ENCODE results near the gene SDCCAG8. TPM values are rescaled to one million over a fixed set of nuclear protein-coding genes. Genes with fewer than 3 reads are reported as not detected.

The SDCCAG8 gene
- total RNA-seq, 1 donor from 2014 or later, result 92.7 TPM

DNA sequence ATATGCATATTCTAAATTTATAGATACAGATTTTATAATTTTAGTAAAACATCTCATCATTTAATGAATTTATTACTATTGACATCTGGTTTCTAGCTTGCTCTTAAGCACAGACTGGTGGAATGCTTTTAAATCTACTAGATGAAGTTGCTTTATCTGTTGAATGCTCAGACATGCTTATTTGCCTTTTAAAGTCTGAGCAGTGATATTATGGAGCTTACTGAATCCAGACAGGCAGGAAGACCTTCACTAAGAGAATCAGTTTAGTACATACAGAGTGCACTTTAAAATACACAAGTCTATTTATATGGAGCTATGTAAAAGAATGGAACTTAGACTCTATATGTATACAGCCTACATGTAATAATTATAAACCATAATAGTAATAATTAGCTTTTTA is 16.6 kb downstream of the SDCCAG8 start:
- intact Hi-C loops (cut with DNase I), result no loop called here

DNA sequence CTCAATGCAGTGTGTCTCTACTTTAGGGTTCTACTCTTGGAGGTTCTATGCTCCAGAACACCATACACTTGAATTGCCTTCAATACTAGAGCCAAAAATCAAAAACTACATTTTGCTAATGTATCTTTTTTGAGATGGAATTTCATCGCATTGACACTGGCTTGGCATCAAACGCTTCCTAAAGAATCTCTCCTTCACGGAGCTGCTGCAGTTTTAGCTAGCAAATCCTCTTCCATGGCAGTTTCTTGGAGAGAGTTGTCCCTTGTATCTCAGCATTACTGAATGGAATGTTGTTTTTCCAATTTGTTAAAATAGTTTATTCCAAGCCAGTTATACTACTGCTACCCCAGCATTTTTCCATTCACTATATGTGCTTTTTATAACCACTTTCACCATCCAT is 17.7 kb downstream of the SDCCAG8 start:
- no peaks in the 10 kb centered on the region for H3K27me3 ChIP-seq (ENCODE audit: low read depth)
- H3K9me3 ChIP-seq, result no peaks in the 10 kb centered on the region
- intact Hi-C loops (cut with DNase I), result no loop called here
- no peak overlapping the region for H3K27ac ChIP-seq
- H3K36me3 ChIP-seq, result peaks cover 71% of the 10 kb centered on the region
- TF ChIP-seq, protein P1, sequence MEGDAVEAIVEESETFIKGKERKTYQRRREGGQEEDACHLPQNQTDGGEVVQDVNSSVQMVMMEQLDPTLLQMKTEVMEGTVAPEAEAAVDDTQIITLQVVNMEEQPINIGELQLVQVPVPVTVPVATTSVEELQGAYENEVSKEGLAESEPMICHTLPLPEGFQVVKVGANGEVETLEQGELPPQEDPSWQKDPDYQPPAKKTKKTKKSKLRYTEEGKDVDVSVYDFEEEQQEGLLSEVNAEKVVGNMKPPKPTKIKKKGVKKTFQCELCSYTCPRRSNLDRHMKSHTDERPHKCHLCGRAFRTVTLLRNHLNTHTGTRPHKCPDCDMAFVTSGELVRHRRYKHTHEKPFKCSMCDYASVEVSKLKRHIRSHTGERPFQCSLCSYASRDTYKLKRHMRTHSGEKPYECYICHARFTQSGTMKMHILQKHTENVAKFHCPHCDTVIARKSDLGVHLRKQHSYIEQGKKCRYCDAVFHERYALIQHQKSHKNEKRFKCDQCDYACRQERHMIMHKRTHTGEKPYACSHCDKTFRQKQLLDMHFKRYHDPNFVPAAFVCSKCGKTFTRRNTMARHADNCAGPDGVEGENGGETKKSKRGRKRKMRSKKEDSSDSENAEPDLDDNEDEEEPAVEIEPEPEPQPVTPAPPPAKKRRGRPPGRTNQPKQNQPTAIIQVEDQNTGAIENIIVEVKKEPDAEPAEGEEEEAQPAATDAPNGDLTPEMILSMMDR (IDR thresholded peaks at IDR 0.05), result no peak
- peaks cover 26% of the 10 kb centered on the region for H3K4me1 ChIP-seq
- no peak for DNase-seq
- ATAC-seq, result no peak
- no peak overlapping the region for H3K4me3 ChIP-seq

More for the DNA sequence above, 16.6 kb downstream of the SDCCAG8 start:
- Histone ChIP-seq H3K4me3 (no peak overlapping the region), H3K36me3 (peaks cover 65% of the 10 kb centered on the region), H3K27ac (no peak overlapping the region), H3K9me3 (no peaks in the 10 kb centered on the region), H3K27me3 (ENCODE audit: low read depth) (no peaks in the 10 kb centered on the region), H3K4me1 (peaks cover 37% of the 10 kb centered on the region)
- TF ChIP-seq, protein P1 (IDR thresholded peaks at IDR 0.05), result no peak
- DNase-seq, result no peak
- ATAC-seq, result no peak

DNA sequence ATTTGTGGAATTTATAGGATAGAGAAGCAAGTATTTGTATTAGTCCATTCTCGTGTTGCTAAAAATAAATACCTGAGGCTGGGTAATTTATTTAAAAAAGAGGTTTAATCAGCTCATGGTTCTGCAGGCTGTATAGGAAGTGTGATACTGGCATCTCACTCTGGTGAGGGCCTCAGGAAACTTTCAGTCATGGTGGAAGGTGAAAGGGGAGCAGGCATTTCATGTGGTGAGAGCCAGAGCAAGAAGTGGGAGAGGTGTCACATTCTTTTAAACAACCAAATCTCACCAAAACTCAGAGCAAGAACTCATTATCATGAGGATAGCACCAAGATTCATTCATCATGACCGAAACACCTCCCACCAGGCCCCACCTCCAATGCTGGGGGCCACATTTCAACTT is 18.1 kb downstream of the SDCCAG8 start:
- intact Hi-C loops (cut with DNase I), result no loop called here
- Histone ChIP-seq H3K4me1 (peaks cover 22% of the 10 kb centered on the region), H3K36me3 (peaks cover 71% of the 10 kb centered on the region), H3K4me3 (no peak overlapping the region), H3K27ac (no peak overlapping the region), H3K9me3 (no peaks in the 10 kb centered on the region), H3K27me3 (ENCODE audit: low read depth) (no peaks in the 10 kb centered on the region)
- TF ChIP-seq, protein P1 (IDR thresholded peaks at IDR 0.05), result no peak
- no peak for DNase-seq
- no peak for ATAC-seq

DNA sequence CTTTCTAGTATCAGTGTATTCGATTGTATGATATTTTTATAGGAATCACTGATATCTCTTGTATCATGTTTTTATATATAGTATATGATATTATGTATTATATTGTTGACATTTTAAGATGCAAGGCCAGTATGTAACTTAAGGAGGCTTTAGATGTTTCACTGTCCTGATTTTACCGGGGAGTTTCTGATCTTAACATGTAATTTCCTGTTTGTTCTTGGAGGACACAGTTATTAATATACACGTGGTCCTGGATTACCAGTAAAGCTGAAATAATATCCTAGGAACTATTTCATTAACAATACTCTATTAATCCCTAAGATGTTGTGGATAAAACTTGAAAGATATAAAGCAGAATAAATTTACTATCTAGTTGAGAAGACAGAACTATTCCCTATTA is 19.5 kb downstream of the SDCCAG8 start:
- no peaks in the 10 kb centered on the region for H3K27me3 ChIP-seq (ENCODE audit: low read depth)
- intact Hi-C loops (cut with DNase I), result no loop called here
- TF ChIP-seq, protein P1 (IDR thresholded peaks at IDR 0.05), result no peak
- peaks cover 8% of the 10 kb centered on the region for H3K4me1 ChIP-seq
- DNase-seq, result no peak
- no peak for ATAC-seq
- H3K27ac ChIP-seq, result no peak overlapping the region
- no peaks in the 10 kb centered on the region for H3K9me3 ChIP-seq
- no peak overlapping the region for H3K4me3 ChIP-seq
- peaks cover 69% of the 10 kb centered on the region for H3K36me3 ChIP-seq

DNA sequence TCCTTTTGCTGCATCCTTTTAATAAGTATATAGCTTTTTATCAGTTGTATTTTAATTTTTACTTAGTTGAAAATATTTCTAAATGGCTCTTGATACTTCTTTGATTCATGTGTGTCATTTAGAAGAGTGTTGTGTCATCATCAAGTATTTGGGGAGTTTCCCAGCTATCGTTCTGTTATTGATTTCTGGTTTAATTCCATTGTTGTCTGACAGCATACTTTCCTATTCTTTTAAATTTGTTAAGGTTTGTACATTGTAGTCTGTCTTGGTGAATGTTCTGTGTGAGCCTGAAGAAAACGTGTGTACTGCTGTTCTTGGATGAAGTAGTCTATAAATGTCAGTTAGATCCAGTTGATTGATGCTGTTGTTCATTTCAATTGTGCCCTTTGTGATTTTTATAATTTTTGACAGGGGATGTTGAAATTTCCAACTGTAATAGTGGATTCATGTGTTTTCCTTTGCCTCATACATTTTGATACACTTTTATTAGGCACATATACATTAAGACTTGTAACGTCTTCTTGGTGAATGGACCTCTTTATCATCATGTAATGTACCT is 24.8 kb downstream of the SDCCAG8 start:
- TF ChIP-seq, protein P1 (IDR thresholded peaks at IDR 0.05), result no peak
- Histone ChIP-seq H3K4me1 (peaks cover 7% of the 10 kb centered on the region), H3K9me3 (peaks cover 3% of the 10 kb centered on the region), H3K27ac (no peak overlapping the region), H3K36me3 (peaks cover 30% of the 10 kb centered on the region), H3K4me3 (no peak overlapping the region), H3K27me3 (ENCODE audit: low read depth) (no peaks in the 10 kb centered on the region)
- intact Hi-C loops (cut with DNase I), result no loop called here
- ATAC-seq (no peak), DNase-seq (no peak)
